Measurements from ENCODE around the gene AARS1.
"Not testable (repeated sequence)": the region's sequence is repeated elsewhere in the genome, so short reads cannot be mapped to it uniquely, and the experiment has no call there.

Gene AARS1

DNA sequence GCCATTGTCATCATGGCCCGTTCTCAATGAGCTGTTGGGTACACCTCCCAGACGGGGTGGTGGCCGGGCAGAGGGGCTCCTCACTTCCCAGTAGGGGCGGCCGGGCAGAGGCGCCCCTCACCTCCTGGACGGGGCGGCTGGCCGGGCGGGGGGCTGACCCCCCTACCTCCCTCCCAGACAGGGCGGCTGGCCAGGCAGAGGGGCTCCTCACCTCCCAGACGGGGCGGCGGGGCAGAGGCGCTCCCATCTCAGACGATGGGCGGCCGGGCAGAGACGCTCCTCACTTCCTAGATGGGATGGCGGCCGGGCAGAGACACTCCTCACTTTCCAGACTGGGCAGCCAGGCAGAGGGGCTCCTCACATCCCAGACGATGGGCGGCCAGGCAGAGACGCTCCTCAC lies 64.7 kb downstream of the AARS1 start:
- not testable (repeated sequence) for DNase-seq (ENCODE audit: low read depth)

DNA sequence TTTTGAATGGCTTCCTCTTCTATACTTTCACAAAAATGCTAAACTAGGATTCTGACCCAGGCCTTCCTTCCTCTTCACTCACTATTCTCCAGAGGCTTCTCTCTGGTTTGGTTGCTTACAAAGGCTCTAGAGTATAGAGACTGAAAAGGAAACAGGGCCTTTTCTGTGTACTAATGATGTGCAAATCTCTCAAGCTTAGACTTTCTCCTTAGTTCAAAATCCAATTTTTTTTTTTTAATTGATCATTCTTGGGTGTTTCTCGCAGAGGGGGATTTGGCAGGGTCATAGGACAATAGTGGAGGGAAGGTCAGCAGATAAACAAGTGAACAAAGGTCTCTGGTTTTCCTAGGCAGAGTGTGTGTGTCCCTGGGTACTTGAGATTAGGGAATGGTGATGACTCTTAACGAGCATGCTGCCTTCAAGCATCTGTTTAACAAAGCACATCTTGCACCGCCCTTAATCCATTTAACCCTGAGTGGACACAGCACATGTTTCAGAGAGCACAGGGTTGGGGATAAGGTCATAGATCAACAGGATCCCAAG lies 65.3 kb downstream of the AARS1 start:
- DNase-seq (ENCODE audit: low read depth): not testable (repeated sequence)

DNA sequence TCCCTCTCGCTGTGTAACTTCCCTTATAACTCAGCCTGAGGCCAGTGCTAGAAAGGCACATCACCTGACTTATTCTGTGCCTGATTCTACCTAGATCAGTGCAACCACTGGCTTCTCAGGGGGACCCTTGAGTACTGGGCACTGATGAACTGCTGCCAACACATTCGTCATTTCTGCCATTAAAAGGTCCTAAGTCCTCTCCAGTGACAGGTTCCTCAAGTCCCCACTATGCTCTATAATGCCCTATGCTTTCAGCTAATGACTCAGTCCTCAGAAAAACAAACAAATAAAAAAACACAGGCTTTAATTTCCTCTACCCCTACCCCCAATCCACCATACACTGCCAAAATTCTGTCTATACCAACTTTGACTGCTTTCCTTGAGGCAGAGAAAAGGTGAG lies 66.1 kb downstream of the AARS1 start:
- DNase-seq (ENCODE audit: low read depth): not testable (repeated sequence)

DNA sequence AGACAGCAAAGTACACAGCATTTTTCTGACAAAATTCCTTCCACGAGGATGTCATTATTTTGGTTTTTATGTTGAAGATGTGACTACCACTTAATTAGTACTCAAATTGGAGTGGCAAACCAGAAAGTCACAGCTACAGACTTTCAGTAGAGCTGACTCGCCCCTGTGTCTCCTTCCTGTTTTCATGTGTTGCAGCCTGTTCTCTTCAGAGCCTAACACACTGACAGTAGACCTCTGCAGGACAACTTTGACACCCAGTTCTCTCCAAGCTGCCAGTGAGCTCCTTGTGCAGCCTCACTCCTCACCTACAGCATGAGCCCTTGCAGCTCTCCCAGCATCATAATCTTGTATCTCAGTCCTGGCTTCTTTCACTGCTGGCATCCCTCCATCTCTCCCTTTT lies 66.7 kb downstream of the AARS1 start:
- not testable (repeated sequence) for DNase-seq (ENCODE audit: low read depth)

DNA sequence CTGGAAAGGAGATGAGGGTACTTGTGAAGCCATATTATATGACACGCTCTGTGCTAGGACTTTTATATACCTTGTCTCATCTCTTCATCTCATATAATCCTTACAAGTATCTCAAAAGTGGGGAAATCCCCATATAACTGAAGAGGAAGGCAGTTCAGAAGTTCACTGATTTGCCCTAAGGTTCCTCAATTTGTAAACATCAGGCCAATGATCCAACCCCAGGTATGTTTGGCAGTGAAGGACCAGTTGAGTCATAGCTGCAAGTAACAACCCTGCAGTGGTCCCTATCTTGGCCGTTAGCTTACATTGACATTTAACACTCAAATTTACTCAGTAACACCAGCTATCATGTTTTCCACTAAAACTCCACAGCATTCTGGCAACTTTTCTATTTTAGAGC lies 70.7 kb downstream of the AARS1 start:
- DNase-seq (ENCODE audit: low read depth): not testable (repeated sequence)

DNA sequence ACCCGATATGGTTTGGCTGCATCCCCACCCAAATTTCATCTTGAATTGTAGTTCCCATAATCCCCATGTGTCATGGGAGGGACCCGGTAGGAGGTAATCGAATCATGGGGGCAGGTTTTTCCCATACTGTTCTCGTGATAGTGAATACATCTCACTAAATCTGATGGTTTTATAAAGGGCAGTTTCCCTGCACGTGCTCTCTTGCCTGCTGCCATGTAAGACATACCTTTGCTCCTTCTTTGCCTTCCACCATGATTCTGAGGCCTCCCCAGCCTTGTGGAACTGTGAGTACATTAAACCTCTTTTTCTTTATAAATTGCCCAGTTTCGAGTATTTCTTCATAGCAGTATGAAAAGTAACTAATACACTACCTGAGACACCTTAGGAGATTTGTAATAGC lies 82.9 kb downstream of the AARS1 start:
- not testable (repeated sequence) for DNase-seq (ENCODE audit: low read depth)

DNA sequence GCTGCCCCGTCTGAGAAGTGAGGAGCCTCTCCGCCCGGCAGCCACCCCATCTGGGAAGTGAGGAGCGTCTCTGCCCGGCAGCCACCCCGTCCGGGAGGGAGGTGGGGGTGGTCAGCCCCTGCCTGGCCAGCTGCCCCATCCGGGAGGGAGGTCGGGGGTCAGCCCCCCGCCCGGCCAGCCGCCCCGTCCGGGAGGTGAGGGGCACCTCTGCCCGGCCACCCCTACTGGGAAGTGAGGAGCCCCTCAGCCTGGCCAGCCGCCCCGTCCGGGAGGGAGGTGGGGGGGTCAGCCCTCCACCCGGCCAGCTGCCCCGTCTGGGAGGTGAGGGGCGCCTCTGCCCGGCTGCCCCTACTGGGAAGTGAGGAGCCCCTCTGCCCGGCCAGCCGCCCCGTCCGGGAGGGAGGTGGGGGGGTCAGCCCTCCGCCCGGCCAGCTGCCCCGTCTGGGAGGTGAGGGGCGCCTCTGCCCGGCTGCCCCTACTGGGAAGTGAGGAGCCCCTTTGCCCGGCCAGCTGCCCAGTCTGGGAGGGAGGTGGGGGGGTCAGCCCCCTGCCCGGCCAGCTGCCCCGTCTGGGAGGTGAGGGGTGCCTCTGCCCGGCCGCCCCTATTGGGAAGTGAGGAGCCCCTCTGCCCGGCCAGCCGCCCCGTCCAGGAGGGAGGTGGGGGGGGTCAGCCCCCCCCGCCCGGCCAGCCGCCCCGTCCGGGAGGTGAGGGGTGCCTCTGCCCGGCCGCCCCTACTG lies 84.5 kb downstream of the AARS1 start:
- not testable (repeated sequence) for DNase-seq (ENCODE audit: low read depth)

DNA sequence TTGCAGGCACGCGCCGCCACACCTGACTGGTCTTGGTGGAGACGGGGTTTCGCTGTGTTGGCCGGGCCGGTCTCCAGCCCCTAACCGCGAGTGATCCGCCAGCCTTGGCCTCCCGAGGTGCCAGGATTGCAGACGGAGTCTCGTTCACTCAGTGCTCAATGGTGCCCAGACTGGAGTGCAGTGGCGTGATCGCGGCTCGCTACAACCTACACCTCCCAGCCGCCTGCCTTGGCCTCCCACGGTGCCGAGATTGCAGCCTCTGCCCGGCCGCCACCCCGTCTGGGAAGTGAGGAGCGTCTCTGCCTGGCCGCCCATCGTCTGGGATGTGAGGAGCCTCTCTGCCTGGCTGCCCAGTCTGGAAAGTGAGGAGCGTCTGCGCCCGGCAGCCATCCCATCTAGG lies 85.3 kb downstream of the AARS1 start:
- DNase-seq (ENCODE audit: low read depth): not testable (repeated sequence)

DNA sequence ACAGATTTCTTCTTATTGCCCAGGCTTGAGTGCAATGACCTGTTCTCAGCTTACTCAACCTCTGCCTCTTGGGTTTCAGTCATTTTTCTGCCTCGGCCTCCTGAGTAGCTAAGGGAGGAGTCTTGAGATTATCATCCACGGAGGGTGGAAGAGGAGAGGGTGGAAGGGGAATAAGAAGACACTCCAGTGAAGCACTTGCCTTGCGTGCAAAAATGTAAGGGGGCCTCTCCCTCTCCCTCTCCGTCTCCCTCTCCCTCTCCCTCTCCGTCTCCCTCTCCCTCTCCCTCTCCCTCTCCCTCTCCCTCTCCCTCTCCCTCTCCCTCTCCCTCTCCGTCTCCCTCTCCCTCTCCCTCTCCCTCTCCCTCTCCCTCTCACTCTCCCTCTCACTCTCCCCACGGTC lies 85.8 kb downstream of the AARS1 start:
- not testable (repeated sequence) for DNase-seq (ENCODE audit: low read depth)

Data from T follicular helper cell (primary cell).